K562 (cell line): Measurements from ENCODE around the gene MILR1. TPM values are rescaled to one million over a fixed set of nuclear protein-coding genes. Genes with fewer than 3 reads are reported as not detected.

Experiments used
- BRD4 ChIP-seq: fragments of 200-600 bp; sonication (generic); IDR thresholded peaks from 2 replicates; pipeline ENCODE4 v1.6.1; 2017; ENCODE audit warnings: inconsistent platforms
- CAMTA2 ChIP-seq: fragments of 250-450 bp; sonication (Bioruptor Pico); conservative IDR thresholded peaks from 2 replicates; pipeline ENCODE4 v1.5.1; 2022
- CBX1 ChIP-seq: sonication (generic); IDR thresholded peaks from 2 replicates; pipeline ENCODE4 v1.6.1; 2016; ENCODE audit warnings: antibody characterized with exemption, low read depth, mild to moderate bottlenecking
- ELF2 ChIP-seq: fragments of 250-450 bp; sonication (Bioruptor Pico); IDR thresholded peaks from 2 replicates; pipeline ENCODE4 v1.5.0; 2021; ENCODE audit warnings: mild to moderate bottlenecking
- HCFC1 ChIP-seq: IDR thresholded peaks from 2 replicates; pipeline ENCODE4 v1.6.1; 2012; ENCODE audit warnings: low read depth, low read length, improper control_type of control experiment
- HSF4 ChIP-seq: fragments of 250-450 bp; sonication (Bioruptor Pico); IDR thresholded peaks from 2 replicates; pipeline ENCODE4 v2.1.2; 2022; ENCODE audit warnings: mild to moderate bottlenecking, moderate library complexity, borderline replicate concordance
- MCM5 ChIP-seq: fragments of 450-650 bp; IDR thresholded peaks from 2 replicates; pipeline ENCODE4 v1.6.1; 2016; ENCODE audit warnings: low read depth
- NCOA2 ChIP-seq, 2 experiments: fragments of 450-650 bp; IDR thresholded peaks; 2 replicates each; pipeline ENCODE4 v1.6.1; 2018; ENCODE audit warnings: mild to moderate bottlenecking in 2 of 2, moderate library complexity in 1 of 2; ENCODE audit not compliant: partially characterized antibody in 2 of 2
- NFYB ChIP-seq: IDR thresholded peaks from 2 replicates; pipeline ENCODE4 v1.6.1; 2011; ENCODE audit warnings: mild to moderate bottlenecking, moderate library complexity; ENCODE audit not compliant: insufficient read length; ENCODE audit errors: extremely low read depth
- PCBP1 ChIP-seq: fragments of 200-400 bp; formaldehyde crosslinking; IDR thresholded peaks from 2 replicates; pipeline ENCODE4 v1.6.1; 2018; ENCODE audit warnings: mild to moderate bottlenecking, low read depth, low read length; ENCODE audit not compliant: poor library complexity, severe bottlenecking
- SMARCB1 ChIP-seq: IDR thresholded peaks from 2 replicates; pipeline ENCODE4 v1.6.1; 2011; ENCODE audit warnings: improper control_type of control experiment, low read depth; ENCODE audit not compliant: insufficient read length
- SMARCC2 ChIP-seq: fragments of 450-650 bp; IDR thresholded peaks from 2 replicates; pipeline ENCODE4 v1.6.1; 2017; ENCODE audit warnings: antibody characterized with exemption, moderate library complexity, mild to moderate bottlenecking, low read depth
- TBP ChIP-seq: optimal IDR thresholded peaks from 2 replicates; pipeline ENCODE3; 2011; ENCODE audit warnings: low read depth, low read length, improper control_type of control experiment
- TEAD2 ChIP-seq: fragments of 450-650 bp; IDR thresholded peaks from 2 replicates; pipeline ENCODE4 v1.6.1; 2016; ENCODE audit warnings: missing genetic modification characterization, control low read depth, missing compliant biosample characterization
- ZBED1 ChIP-seq: IDR thresholded peaks from 2 replicates; pipeline ENCODE4 v1.6.1; 2014
- ZNF133 ChIP-seq: fragments of 250-450 bp; sonication (Bioruptor Pico); IDR thresholded peaks from 2 replicates; pipeline ENCODE4 v1.4.0; 2020; ENCODE audit warnings: mild to moderate bottlenecking
- ZNF146 ChIP-seq: IDR thresholded peaks from one replicate; pipeline ENCODE4 v1.6.1; 2018; ENCODE audit warnings: missing compliant biosample characterization; ENCODE audit not compliant: unreplicated experiment
- ZNF324 ChIP-seq: fragments of 250-450 bp; sonication (Bioruptor Pico); IDR thresholded peaks from 2 replicates; pipeline ENCODE4 v1.4.0; 2020; ENCODE audit warnings: mild to moderate bottlenecking
- ZNF584 ChIP-seq: fragments of 200-800 bp; sonication (Bioruptor generic); IDR thresholded peaks from 2 replicates; pipeline ENCODE4 v1.6.1; 2016; ENCODE audit warnings: low read depth, mild to moderate bottlenecking, missing genetic modification characterization, missing compliant biosample characterization
- ZNF766 ChIP-seq: fragments of 200-800 bp; sonication (Bioruptor generic); conservative IDR thresholded peaks from 2 replicates; pipeline ENCODE4 v1.6.1; 2016; ENCODE audit warnings: missing genetic modification characterization, missing compliant biosample characterization
- ZNF79 ChIP-seq: fragments of 250-450 bp; sonication (Bioruptor Pico); IDR thresholded peaks from 2 replicates; pipeline ENCODE4 v1.4.0; 2020; ENCODE audit warnings: low read depth, mild to moderate bottlenecking, moderate library complexity
- polyA plus RNA-seq, 8 experiments: library from polyadenylated mRNA; depleted of rRNA in 4 of 8; stranded (reverse) in 5 of 8; unstranded in 3 of 8; fragments of >200 nt; fragmentation: Nextera tagmentation in 2 of 8; fragmentation: Illumina TruSeq in 1 of 8; extraction: Ambion mirVana in 2 of 8; extraction: Trizol in 1 of 8; gene quantifications; 2 replicates each; pipeline versions ENCODE4 v1.2.1 to v1.2.3, GENCODE V29; 2011 to 2014; ENCODE audit warnings: inconsistent platforms in 1 of 8, missing spikeins in 1 of 8
- total RNA-seq, 7 experiments: library from RNA; depleted of rRNA in 6 of 7; stranded (reverse); fragments of >200 nt in 6 of 7; fragmentation: Illumina TruSeq in 2 of 7; extraction: Trizol in 2 of 7; gene quantifications; 2 replicates each; pipeline versions ENCODE4 v1.2.1 to v1.2.3, GENCODE V29; 2011 to 2021; ENCODE audit warnings: low replicate concordance in 1 of 7
- TF ChIP-seq, protein P1 (sequence below), 2 experiments: fragments of 450-650 bp; IDR thresholded peaks; 2 replicates each; pipeline ENCODE4 v1.6.1; 2016; ENCODE audit warnings: mild to moderate bottlenecking in 2 of 2, borderline replicate concordance in 1 of 2, low read depth in 1 of 2, moderate library complexity in 1 of 2

Gene MILR1
- total and polyA plus RNA-seq, 9 of the 15 experiments (the other 6 are each of a cell fraction or from before 2014, with no cell fraction given), result 3.8 to 14.1 (median 7.1) TPM

DNA sequence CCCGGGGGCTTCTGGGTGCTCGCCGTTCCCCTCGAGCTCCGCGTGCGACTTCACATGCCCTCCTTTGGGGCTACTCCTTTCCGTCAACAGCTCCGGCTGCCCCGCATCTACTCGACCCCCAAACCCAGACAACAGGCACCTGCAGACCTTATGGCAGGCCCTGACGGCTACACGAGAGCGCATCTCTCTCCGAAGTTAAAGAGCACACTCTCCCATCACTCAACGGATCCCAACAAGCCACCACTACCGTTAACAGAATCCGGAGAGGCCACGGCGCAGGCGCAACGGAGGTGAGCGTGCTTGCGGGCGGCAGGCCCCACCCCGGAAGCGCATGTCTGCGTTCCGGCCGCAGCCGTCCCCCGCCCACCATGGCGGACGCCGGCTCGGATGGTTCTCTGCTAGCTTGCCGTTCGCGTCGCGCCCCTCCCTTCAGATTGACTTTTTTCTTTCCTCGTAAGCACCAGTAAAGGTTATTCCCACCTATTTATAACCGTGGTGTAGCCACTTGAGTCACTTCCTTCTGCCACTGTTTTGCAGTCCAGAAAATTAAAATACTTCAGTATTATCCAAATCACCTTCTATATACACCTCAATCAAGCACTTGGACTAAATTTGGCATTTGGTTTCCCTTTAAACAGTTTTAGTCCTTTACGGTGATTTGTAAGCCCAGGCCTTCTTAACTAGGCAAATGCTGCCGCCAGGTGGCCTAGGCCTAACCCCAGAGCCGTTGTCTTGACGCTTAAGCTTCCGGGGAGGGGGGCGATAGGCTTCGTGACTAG lies 48.1 kb downstream of the MILR1 start, which contains the start of gene POLG2 (continued):
- TF ChIP-seq, protein P1, sequence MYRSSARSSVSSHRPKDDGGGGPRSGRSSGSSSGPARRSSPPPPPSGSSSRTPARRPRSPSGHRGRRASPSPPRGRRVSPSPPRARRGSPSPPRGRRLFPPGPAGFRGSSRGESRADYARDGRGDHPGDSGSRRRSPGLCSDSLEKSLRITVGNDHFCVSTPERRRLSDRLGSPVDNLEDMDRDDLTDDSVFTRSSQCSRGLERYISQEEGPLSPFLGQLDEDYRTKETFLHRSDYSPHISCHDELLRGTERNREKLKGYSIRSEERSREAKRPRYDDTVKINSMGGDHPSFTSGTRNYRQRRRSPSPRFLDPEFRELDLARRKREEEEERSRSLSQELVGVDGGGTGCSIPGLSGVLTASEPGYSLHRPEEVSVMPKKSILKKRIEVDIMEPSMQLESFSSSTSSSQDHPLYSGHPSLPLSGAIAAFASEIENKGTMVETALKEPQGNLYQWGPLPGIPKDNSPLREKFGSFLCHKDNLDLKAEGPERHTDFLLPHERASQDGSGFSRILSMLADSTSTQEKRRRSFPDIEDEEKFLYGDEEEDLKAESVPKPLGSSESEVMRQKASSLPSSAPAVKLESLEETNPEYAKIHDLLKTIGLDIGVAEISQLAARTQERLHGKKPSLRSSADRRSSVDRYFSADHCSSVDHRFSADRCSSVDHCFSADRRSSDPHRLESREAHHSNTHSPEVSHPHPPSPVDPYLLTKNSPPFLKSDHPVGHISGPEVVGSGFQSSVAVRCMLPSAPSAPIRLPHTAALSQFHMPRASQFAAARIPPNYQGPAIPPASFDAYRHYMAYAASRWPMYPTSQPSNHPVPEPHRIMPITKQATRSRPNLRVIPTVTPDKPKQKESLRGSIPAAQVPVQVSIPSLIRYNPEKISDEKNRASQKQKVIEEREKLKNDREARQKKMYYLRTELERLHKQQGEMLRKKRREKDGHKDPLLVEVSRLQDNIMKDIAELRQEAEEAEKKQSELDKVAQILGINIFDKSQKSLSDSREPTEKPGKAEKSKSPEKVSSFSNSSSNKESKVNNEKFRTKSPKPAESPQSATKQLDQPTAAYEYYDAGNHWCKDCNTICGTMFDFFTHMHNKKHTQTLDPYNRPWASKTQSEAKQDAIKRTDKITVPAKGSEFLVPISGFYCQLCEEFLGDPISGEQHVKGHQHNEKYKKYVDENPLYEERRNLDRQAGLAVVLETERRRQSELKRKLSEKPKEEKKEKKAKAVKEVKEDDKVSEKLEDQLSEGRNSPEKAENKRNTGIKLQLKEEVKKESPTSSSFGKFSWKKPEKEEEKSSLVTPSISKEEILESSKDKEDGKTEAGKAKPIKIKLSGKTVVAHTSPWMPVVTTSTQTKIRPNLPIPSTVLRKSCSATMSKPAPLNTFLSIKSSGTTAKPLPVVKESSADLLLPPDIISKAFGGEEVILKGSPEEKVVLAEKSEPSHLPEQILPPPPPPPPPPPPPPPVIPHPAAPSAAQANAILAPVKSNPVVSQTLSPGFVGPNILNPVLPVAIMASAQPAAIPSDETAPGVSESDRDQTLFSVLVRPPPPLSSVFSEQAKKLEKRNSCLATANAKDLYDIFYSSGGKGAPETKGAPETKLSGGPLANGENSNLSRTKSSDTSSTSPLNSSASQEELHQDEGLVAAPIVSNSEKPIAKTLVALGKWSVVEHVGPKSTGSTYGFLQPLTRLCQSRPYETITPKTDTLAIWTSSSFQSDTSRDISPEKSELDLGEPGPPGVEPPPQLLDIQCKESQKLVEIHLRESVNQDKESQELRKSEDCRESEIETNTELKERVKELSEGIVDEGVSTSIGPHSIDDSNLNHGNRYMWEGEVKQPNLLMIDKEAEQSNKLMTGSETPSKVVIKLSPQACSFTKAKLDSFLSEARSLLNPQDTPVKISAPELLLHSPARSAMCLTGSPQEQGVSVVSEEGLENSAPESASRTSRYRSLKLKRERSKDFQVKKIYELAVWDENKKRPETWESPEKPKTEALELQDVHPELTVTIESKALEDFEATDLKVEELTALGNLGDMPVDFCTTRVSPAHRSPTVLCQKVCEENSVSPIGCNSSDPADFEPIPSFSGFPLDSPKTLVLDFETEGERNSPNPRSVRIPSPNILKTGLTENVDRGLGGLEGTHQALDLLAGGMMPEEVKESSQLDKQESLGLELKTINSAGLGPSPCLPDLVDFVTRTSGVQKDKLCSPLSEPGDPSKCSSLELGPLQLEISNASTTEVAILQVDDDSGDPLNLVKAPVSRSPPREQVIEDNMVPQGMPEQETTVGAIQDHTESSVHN (IDR thresholded peaks at IDR 0.05; ENCODE audit: borderline replicate concordance in 1 of 2, low read depth in 1 of 2), result no peak
- no peak for TF ChIP-seq BRD4
- no peak for TF ChIP-seq ZNF79 (CRISPR knock-in tag)
- TF ChIP-seq TEAD2 (tag), result no peak
- no peak for TF ChIP-seq NFYB
- no peak for TF ChIP-seq ZNF133
- no peak for TF ChIP-seq NCOA2 (IDR thresholded peaks at IDR 0.05; ENCODE audit: partially characterized antibody in 2 of 2)
- TF ChIP-seq HSF4 (CRISPR knock-in tag), result no peak
- 0 out of 2 replicates have a peak, but pooled peaks have one; percentile 24 for TF ChIP-seq ZBED1
- TF ChIP-seq SMARCB1, result no peak
- no peak for TF ChIP-seq TBP
- 0 out of 2 replicates have a peak, but pooled peaks have one; percentile 9 for TF ChIP-seq CAMTA2 (CRISPR knock-in tag)
- no peak for TF ChIP-seq SMARCC2
- peak; percentile 70; the same call in 1 of the 2 replicates for TF ChIP-seq ELF2
- no peak; the same call in 1 of the 2 replicates for TF ChIP-seq HCFC1
- TF ChIP-seq MCM5, result no peak
- TF ChIP-seq ZNF584 (CRISPR knock-in tag), result no peak
- no peak for TF ChIP-seq CBX1
- TF ChIP-seq ZNF766 (CRISPR knock-in tag), result no peak
- no peak for TF ChIP-seq ZNF146 (CRISPR knock-in tag)
- TF ChIP-seq ZNF324 (CRISPR knock-in tag), result 0 out of 2 replicates have a peak, but pooled peaks have one; percentile 48
- TF ChIP-seq PCBP1, result no peak
